GM21737 (cell line): ENCODE results near the gene SPPL2C.

ENCODE experiments used
- ATAC-seq: cut with Tn5 transposase; IDR thresholded peaks from one replicate; pipeline ENCODE4 v1.9.1; 2021; ENCODE audit warnings: mild to moderate bottlenecking, moderate library complexity; ENCODE audit not compliant: unreplicated experiment

Gene SPPL2C

GRCh38 chr17:45844695-45845375 is at the start of gene SPPL2C:
TSS of gene SPPL2C (plus strand) at chr17:45844881. CDS start at chr17:45844907, 26 bp downstream.
- no peak for ATAC-seq

- ATAC-seq, result no peak
Observed at GRCh38 chr17:45800816-45801215, 43.9 kb upstream of the SPPL2C start.

GRCh38 chr17:45801421-45801820 is 43.3 kb upstream of the SPPL2C start:
- no peak for ATAC-seq

- ATAC-seq, result no peak
Observed at GRCh38 chr17:45808845-45809244, 35.8 kb upstream of the SPPL2C start.

GRCh38 chr17:45809499-45809898 is 35.2 kb upstream of the SPPL2C start:
- no peak for ATAC-seq

- no peak for ATAC-seq
Observed at GRCh38 chr17:45812102-45812501, 32.6 kb upstream of the SPPL2C start.

- ATAC-seq, result no peak
Observed at GRCh38 chr17:45813048-45813725, 31.5 kb upstream of the SPPL2C start.

- no peak for ATAC-seq
Observed at GRCh38 chr17:45814622-45815606, 29.8 kb upstream of the SPPL2C start.

- no peak for ATAC-seq
Observed at GRCh38 chr17:45815752-45816151, 28.9 kb upstream of the SPPL2C start.

GRCh38 chr17:45818041-45818440 is 26.6 kb upstream of the SPPL2C start:
- no peak for ATAC-seq

- ATAC-seq, result no peak
Observed at GRCh38 chr17:45818699-45819098, 26.0 kb upstream of the SPPL2C start.

GRCh38 chr17:45819632-45820031 is 25.0 kb upstream of the SPPL2C start:
- no peak for ATAC-seq

GRCh38 chr17:45820052-45820780 is 24.5 kb upstream of the SPPL2C start:
- no peak for ATAC-seq

- ATAC-seq, result no peak
Observed at GRCh38 chr17:45821147-45821546, 23.5 kb upstream of the SPPL2C start.

GRCh38 chr17:45823598-45823997 is 21.1 kb upstream of the SPPL2C start:
- ATAC-seq, result no peak

GRCh38 chr17:45824475-45824874 is 20.2 kb upstream of the SPPL2C start:
- no peak for ATAC-seq

GRCh38 chr17:45824901-45825492 is 19.7 kb upstream of the SPPL2C start:
- ATAC-seq, result no peak

GRCh38 chr17:45825792-45826191 is 18.9 kb upstream of the SPPL2C start:
- ATAC-seq, result no peak

- no peak for ATAC-seq
Observed at GRCh38 chr17:45826919-45827588, 17.6 kb upstream of the SPPL2C start.

- ATAC-seq, result no peak
Observed at GRCh38 chr17:45828171-45828570, 16.5 kb upstream of the SPPL2C start.
